ENCODE measurements around the gene TCF7L2.

- no peak for TF ChIP-seq CTCF (conservative IDR thresholded peaks at IDR 0.05 in 1 of 2, IDR thresholded peaks at IDR 0.05 in 1 of 2; ENCODE audit: low read depth in 1 of 2, low read length in 2 of 2)
- TF ChIP-seq EZH2 (IDR thresholded peaks at IDR 0.05; ENCODE audit: low read length, missing control alignments) = no peak
These were observed 72.2 kb downstream of the TCF7L2 start for GRCh38 chr10:113022265-113022664.
